Measurements from ENCODE around the gene SDF4. TPM values are rescaled to one million over a fixed set of nuclear protein-coding genes. Genes with fewer than 3 reads are reported as not detected.

Gene SDF4
- total and polyA plus RNA-seq, 7 donors: 33.0 to 181 (median 79.6) TPM

DNA sequence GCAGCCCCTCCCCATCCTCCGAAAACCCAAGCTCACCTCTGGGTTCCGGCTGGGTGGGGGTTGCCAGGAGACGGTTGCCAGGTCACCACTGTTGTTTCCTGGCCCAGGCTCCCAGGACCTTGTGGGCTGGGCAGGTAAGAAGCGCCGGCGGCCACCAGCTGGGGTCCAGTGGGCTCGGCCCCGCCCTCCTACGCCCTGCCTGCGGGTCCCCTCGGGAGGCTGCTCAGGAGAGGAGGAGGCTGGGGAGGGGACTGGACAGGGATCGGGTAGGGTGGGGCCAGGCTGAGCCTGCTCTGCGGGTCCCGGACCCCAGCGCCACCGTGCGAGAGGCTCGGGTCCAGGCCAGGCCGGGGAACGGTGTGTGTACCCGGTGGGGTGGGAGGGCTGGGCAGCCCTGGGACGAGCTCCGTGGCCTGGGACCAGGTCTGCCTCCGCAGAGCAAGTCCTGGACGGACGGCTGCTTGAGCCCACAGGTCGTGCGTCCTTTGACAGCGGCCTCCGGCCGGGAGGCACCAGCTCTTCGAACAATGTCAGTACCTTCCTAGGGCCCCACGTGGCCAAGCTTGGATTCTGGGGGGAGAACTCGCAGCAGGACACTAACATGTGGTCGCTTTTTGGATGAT is 57.9 kb downstream of the SDF4 start, which contains the start of gene TTLL10:
TSS of gene TTLL10 (plus strand) at position 88 of the 623 bp plus-strand sequence. CDS start 5,336 bp downstream, outside the sequence.
- H3K4me1 ChIP-seq: peaks cover 0 to 7% (median 0%) of the 10 kb centered on the region in 4 donors
- no peaks in the 10 kb centered on the region for H3K36me3 ChIP-seq
- no peak within 1 kb of the TSS for H3K4me3 ChIP-seq
- no peaks in the 10 kb centered on the region for H3K9me3 ChIP-seq
- no peak for DNase-seq
- H3K27ac ChIP-seq: no peak within 1 kb of the TSS
- no peak for TF ChIP-seq POLR2AphosphoS5 (IDR thresholded peaks at IDR 0.05)
- TF ChIP-seq EP300 (IDR thresholded peaks at IDR 0.05): no peak
- TF ChIP-seq, protein P1, sequence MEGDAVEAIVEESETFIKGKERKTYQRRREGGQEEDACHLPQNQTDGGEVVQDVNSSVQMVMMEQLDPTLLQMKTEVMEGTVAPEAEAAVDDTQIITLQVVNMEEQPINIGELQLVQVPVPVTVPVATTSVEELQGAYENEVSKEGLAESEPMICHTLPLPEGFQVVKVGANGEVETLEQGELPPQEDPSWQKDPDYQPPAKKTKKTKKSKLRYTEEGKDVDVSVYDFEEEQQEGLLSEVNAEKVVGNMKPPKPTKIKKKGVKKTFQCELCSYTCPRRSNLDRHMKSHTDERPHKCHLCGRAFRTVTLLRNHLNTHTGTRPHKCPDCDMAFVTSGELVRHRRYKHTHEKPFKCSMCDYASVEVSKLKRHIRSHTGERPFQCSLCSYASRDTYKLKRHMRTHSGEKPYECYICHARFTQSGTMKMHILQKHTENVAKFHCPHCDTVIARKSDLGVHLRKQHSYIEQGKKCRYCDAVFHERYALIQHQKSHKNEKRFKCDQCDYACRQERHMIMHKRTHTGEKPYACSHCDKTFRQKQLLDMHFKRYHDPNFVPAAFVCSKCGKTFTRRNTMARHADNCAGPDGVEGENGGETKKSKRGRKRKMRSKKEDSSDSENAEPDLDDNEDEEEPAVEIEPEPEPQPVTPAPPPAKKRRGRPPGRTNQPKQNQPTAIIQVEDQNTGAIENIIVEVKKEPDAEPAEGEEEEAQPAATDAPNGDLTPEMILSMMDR (IDR thresholded peaks at IDR 0.05): no peak
- TF ChIP-seq POLR2A (IDR thresholded peaks at IDR 0.05): no peak
- 41 to 76% methylated on average over 35 of the region's 35 CpGs for WGBS, 2 donors
- peaks cover 19 to 99% (median 72%) of the 10 kb centered on the region in 3 donors for H3K27me3 ChIP-seq
- intact Hi-C loops (cut with DNase I): no loop called here

DNA sequence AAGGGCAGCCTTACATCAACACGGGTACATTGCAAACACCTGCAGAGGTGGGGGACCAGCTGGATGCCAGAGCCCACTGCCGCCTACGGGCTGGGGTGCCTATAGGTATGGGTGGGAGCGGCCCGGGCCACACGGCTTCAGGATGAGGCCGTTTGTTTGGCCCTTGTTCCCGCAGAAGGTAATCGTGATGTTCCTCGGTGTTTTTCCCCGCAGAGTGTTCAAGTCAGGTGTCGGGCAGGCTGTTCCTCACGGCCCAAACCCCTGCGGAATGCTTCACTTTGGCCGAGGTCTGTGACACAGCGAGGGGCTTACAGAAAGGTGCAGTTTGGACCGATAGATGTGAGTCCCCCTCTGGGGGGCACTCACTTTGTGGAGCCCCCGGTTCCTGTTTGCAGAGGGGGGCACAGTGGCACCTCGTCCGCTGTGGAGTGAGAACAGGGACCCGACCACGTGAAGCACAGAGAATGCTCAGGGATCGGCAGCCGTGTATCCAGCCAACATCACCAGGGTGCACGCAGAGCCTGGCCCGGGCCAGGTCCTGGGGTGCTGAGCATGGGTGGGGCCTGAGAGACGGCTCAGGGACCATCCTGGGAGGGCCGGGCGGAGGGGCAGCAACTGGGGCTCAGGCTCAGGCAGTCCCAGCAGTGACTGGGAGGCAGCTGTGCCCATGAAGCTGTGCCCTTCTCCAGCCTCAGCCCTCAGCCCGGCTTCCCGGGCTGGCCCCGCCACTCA is 58.6 kb downstream of the SDF4 start:
- Histone ChIP-seq H3K36me3 (no peaks in the 10 kb centered on the region), H3K4me1 (peaks cover 0 to 7% (median 0%) of the 10 kb centered on the region in 4 donors), H3K27me3 (peaks cover 19 to 99% (median 73%) of the 10 kb centered on the region in 3 donors), H3K9me3 (no peaks in the 10 kb centered on the region), H3K27ac (no peak overlapping the region), H3K4me3 (no peak overlapping the region)
- no peak for DNase-seq
- intact Hi-C loops (cut with DNase I): no loop called here
- TF ChIP-seq, protein P1 (IDR thresholded peaks at IDR 0.05): no peak
- TF ChIP-seq EP300 (IDR thresholded peaks at IDR 0.05) (no peak), POLR2A (IDR thresholded peaks at IDR 0.05) (no peak), POLR2AphosphoS5 (IDR thresholded peaks at IDR 0.05) (no peak)
- 57 to 72% methylated on average over 32 of the region's 32 CpGs for WGBS, 2 donors

DNA sequence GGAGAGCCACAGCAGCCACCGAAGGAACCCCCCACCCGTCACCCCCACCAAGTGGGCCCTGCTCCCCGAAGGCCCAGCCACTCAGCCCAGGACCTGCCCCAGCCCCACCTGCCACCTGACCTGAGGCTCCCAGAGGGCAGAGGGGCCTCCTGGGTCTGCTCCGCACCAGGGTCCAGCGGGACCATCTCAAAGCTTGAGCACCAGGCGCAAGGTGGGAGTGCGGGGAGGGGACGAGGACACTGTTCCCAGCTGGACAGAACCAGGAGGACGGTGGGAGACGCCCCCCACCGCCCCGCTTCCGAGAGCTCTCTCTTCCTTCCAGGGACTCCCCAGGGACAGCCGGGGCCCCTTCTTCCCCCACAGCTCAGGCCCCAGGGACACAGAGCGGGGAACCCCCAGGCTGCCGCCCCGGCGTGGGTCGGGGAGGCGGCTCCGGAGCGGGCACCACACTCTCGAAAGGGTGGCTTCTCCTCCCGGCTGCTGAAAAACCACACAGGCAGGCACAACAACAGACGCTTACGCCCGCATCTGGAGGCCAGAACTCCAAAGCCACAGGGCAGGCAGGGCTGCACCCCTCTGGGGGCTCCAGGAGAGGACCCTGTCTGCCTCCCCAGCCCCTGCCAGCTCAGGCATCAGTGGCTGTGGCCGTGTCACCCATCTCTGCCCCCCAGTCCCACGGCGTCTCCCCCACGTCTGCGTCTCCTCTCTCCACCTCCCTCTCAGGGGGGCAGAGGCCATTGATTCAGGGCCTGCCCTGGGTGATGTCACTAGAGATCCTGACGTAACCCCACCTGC is 60.1 kb downstream of the SDF4 start:
- H3K4me3 ChIP-seq: no peak overlapping the region
- intact Hi-C loops (cut with DNase I): no loop called here
- peaks cover 0 to 7% (median 0%) of the 10 kb centered on the region in 4 donors for H3K4me1 ChIP-seq
- H3K27me3 ChIP-seq: peaks cover 21 to 99% (median 75%) of the 10 kb centered on the region in 3 donors
- H3K36me3 ChIP-seq: no peaks in the 10 kb centered on the region
- no peak for TF ChIP-seq POLR2AphosphoS5 (IDR thresholded peaks at IDR 0.05)
- TF ChIP-seq, protein P1 (IDR thresholded peaks at IDR 0.05): no peak
- no peak for TF ChIP-seq EP300 (IDR thresholded peaks at IDR 0.05)
- no peak for TF ChIP-seq POLR2A (IDR thresholded peaks at IDR 0.05)
- H3K27ac ChIP-seq: no peak overlapping the region
- no peak for DNase-seq
- no peaks in the 10 kb centered on the region for H3K9me3 ChIP-seq
- WGBS, 2 donors: 49 to 56% methylated on average over 33 of the region's 33 CpGs

DNA sequence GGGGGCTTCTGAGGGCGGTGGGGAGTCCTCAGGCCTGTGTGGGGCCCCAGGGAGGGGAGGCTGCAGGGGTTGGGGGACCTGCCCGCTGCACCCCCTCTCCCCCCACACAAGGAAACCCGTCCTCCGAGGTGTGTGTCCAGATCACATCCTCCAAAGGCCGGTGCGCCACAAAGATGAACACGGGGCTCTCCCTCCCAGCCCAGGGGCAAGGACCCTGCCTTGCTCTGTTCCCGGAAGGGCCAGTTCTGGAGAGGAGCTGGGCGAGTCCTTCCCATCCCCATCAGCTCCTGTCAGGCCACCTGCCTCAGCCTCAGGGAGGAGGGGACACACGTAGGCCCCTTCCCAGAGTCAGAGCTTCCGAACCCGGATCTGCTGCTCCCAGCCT is 60.6 kb downstream of the SDF4 start:
- peaks cover 0 to 7% (median 0%) of the 10 kb centered on the region in 4 donors for H3K4me1 ChIP-seq
- H3K4me3 ChIP-seq: no peak overlapping the region
- H3K27me3 ChIP-seq: peaks cover 19 to 98% (median 75%) of the 10 kb centered on the region in 3 donors
- no peaks in the 10 kb centered on the region for H3K36me3 ChIP-seq
- TF ChIP-seq, protein P1 (IDR thresholded peaks at IDR 0.05): no peak
- TF ChIP-seq EP300 (IDR thresholded peaks at IDR 0.05) (no peak), POLR2A (IDR thresholded peaks at IDR 0.05) (no peak), POLR2AphosphoS5 (IDR thresholded peaks at IDR 0.05) (no peak)
- H3K27ac ChIP-seq: no peak overlapping the region
- intact Hi-C loops (cut with DNase I): no loop called here
- WGBS, 2 donors: 29 to 68% methylated on average over 12 of the region's 12 CpGs
- H3K9me3 ChIP-seq: no peaks in the 10 kb centered on the region
- DNase-seq: no peak

Data from sigmoid colon (tissue), 7 donors.